ENCODE results near the gene ASB4.

DNA sequence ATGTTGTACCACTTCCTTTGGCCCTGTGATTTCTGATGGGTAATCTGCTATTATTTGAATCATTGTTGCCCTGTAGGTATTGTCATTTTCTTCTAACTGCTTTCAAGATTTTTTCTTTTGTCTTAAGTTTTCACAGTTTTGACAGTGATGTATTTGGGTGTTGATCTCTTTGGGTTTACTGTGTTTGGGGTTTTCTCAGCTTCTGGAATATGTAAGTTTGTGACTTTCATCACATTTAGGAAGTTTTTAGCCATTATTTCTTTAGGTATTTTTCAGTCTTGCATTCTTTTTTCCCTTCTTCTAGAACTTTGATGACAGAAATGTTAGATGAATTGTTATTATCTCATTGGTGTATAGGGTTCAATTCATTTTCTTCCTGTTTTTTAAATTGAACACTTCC, 27.8 kb upstream of the ASB4 start:
- TF ChIP-seq POLR2A (IDR thresholded peaks at IDR 0.05; ENCODE audit: low read length) (no peak), PBX3 (IDR thresholded peaks at IDR 0.05) (no peak), CTCF (IDR thresholded peaks at IDR 0.05) (no peak)
